Measurements from ENCODE around the gene CUX1. TPM values are rescaled to one million over a fixed set of nuclear protein-coding genes. Genes with fewer than 3 reads are reported as not detected.
"Not testable (repeated sequence)": the region's sequence is repeated elsewhere in the genome, so short reads cannot be mapped to it uniquely, and the experiment has no call there.

The CUX1 gene
- total RNA-seq, 2 experiments from 2014 or later: 35.6 to 38.0 TPM

GRCh38 chr7:101790566-101791293 lies 26.7 kb upstream of the CUX1 start:
- DNase-seq (no peak), ATAC-seq (ENCODE audit: poor library complexity) (no peak)
- Mint-ChIP-seq H3K36me3 (ENCODE audit: low read depth) (no peaks in the 10 kb centered on the region), H3K4me1 (ENCODE audit: low read depth) (no peaks in the 10 kb centered on the region), H3K4me3 (no peak overlapping the region), H3K9me3 (no peaks in the 10 kb centered on the region), H3K27me3 (no peaks in the 10 kb centered on the region), H3K27ac (no peak overlapping the region)
- Histone ChIP-seq H3K4me1 (ENCODE audit: insufficient read depth, low read length) (no peaks in the 10 kb centered on the region), H3K27me3 (ENCODE audit: control insufficient read depth in 1 of 2, insufficient read depth in 2 of 2, low read length in 2 of 2) (no peaks in the 10 kb centered on the region), H3K4me3 (ENCODE audit: low read length) (no peak overlapping the region), H3K27ac (ENCODE audit: low read depth in 1 of 2, low read length in 2 of 2) (no peak overlapping the region), H3K9me3 (ENCODE audit: control insufficient read depth in 1 of 2, insufficient read depth in 1 of 2, low read length in 2 of 2) (peaks cover 0 to 3% of the 10 kb centered on the region in 2 experiments), H3K36me3 (ENCODE audit: insufficient read depth, low read length) (no peaks in the 10 kb centered on the region)
- ChIA-PET POLR2A (no interaction called here), CTCF (interaction anchor here (0.7 kb wide), 1 partner anchor 71 kb away, joined by 6 read pairs; no protein-coding TSS in a partner anchor)
- intact Hi-C loops (cut with DNase I, micrococcal nuclease): no loop called here
- no peak for TF ChIP-seq CTCF (IDR thresholded peaks at IDR 0.05)

GRCh38 chr7:101792051-101792681 lies 25.3 kb upstream of the CUX1 start:
- H3K36me3 Mint-ChIP-seq (ENCODE audit: low read depth): no peaks in the 10 kb centered on the region
- H3K27me3 Mint-ChIP-seq: no peaks in the 10 kb centered on the region
- Histone ChIP-seq H3K27me3 (ENCODE audit: control insufficient read depth in 1 of 2, insufficient read depth in 2 of 2, low read length in 2 of 2) (no peaks in the 10 kb centered on the region), H3K9me3 (ENCODE audit: control insufficient read depth in 1 of 2, insufficient read depth in 1 of 2, low read length in 2 of 2) (peaks cover 0 to 3% of the 10 kb centered on the region in 2 experiments), H3K4me3 (ENCODE audit: low read length) (no peak overlapping the region), H3K36me3 (ENCODE audit: insufficient read depth, low read length) (no peaks in the 10 kb centered on the region), H3K4me1 (ENCODE audit: insufficient read depth, low read length) (no peaks in the 10 kb centered on the region), H3K27ac (ENCODE audit: low read depth in 1 of 2, low read length in 2 of 2) (no peak overlapping the region)
- no peak for TF ChIP-seq CTCF (IDR thresholded peaks at IDR 0.05)
- no peak for ATAC-seq (ENCODE audit: poor library complexity)
- ChIA-PET POLR2A (no interaction called here), CTCF (no interaction called here)
- H3K4me1 Mint-ChIP-seq (ENCODE audit: low read depth): no peaks in the 10 kb centered on the region
- intact Hi-C loops (cut with DNase I, micrococcal nuclease): no loop called here
- no peak overlapping the region for H3K27ac Mint-ChIP-seq
- DNase-seq: no peak
- no peaks in the 10 kb centered on the region for H3K9me3 Mint-ChIP-seq
- H3K4me3 Mint-ChIP-seq: no peak overlapping the region

GRCh38 chr7:101792682-101793071 lies 24.7 kb upstream of the CUX1 start:
- H3K27ac ChIP-seq (ENCODE audit: low read depth in 1 of 2, low read length in 2 of 2): not testable (repeated sequence)

More at GRCh38 chr7:101792682-101793071, 24.7 kb upstream of the CUX1 start:
- CTCF ChIA-PET; H3K27ac Mint-ChIP-seq; H3K36me3 ChIP-seq (ENCODE audit: insufficient read depth, low read length); H3K27me3 ChIP-seq (ENCODE audit: control insufficient read depth in 1 of 2, insufficient read depth in 2 of 2, low read length in 2 of 2); H3K4me1 ChIP-seq (ENCODE audit: insufficient read depth, low read length); H3K36me3 Mint-ChIP-seq (ENCODE audit: low read depth); intact Hi-C loops (cut with DNase I, micrococcal nuclease); H3K4me3 Mint-ChIP-seq; ATAC-seq (ENCODE audit: poor library complexity); H3K9me3 ChIP-seq (ENCODE audit: control insufficient read depth in 1 of 2, insufficient read depth in 1 of 2, low read length in 2 of 2); H3K4me3 ChIP-seq (ENCODE audit: low read length); POLR2A ChIA-PET; H3K4me1 Mint-ChIP-seq (ENCODE audit: low read depth); H3K9me3 Mint-ChIP-seq; DNase-seq; H3K27me3 Mint-ChIP-seq: not testable (repeated sequence)
